ENCODE results near the gene NELL1.

NELL1 gene

DNA sequence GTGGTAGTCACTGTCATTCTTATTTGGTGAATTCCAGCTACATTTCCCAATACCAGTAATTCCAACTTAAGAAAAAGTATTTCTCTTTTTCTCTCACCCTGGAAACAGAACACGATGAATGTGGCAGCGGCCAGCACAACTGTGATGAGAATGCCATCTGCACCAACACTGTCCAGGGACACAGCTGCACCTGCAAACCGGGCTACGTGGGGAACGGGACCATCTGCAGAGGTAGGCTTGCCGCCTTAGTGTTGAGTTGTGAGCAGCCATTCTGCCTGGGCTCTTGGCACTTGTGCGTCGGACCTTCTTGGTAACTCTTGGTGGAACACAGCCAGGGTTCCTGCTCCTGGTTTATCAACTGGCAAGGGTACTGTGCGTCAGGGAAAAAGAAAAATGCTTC, 559.8 kb downstream of the NELL1 start:
- H3K4me3 ChIP-seq (replicated peaks in 1 of 2; ENCODE audit: low read depth in 2 of 2, low read length in 2 of 2), result no peak overlapping the region
- TF ChIP-seq, protein P1, sequence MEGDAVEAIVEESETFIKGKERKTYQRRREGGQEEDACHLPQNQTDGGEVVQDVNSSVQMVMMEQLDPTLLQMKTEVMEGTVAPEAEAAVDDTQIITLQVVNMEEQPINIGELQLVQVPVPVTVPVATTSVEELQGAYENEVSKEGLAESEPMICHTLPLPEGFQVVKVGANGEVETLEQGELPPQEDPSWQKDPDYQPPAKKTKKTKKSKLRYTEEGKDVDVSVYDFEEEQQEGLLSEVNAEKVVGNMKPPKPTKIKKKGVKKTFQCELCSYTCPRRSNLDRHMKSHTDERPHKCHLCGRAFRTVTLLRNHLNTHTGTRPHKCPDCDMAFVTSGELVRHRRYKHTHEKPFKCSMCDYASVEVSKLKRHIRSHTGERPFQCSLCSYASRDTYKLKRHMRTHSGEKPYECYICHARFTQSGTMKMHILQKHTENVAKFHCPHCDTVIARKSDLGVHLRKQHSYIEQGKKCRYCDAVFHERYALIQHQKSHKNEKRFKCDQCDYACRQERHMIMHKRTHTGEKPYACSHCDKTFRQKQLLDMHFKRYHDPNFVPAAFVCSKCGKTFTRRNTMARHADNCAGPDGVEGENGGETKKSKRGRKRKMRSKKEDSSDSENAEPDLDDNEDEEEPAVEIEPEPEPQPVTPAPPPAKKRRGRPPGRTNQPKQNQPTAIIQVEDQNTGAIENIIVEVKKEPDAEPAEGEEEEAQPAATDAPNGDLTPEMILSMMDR (IDR thresholded peaks at IDR 0.05; ENCODE audit: low read depth, low read length), result no peak
- no peak for DNase-seq (ENCODE audit: low read depth in 2 of 2)

GRCh38 chr11:21250196-21250595, 580.8 kb downstream of the NELL1 start:
- no peak for DNase-seq (ENCODE audit: low read depth in 2 of 2)
- TF ChIP-seq, protein P1 (IDR thresholded peaks at IDR 0.05; ENCODE audit: low read depth, low read length), result no peak

GRCh38 chr11:21254055-21254454, 584.7 kb downstream of the NELL1 start:
- TF ChIP-seq, protein P1 (IDR thresholded peaks at IDR 0.05; ENCODE audit: low read depth, low read length), result no peak

More at GRCh38 chr11:21250196-21250595, 580.8 kb downstream of the NELL1 start:
- H3K4me3 ChIP-seq (replicated peaks in 1 of 2; ENCODE audit: low read depth in 2 of 2, low read length in 2 of 2), result no peak overlapping the region

GRCh38 chr11:21254790-21255189, 585.4 kb downstream of the NELL1 start:
- no peak overlapping the region for H3K4me3 ChIP-seq (replicated peaks in 1 of 2; ENCODE audit: low read depth in 2 of 2, low read length in 2 of 2)
- TF ChIP-seq, protein P1 (IDR thresholded peaks at IDR 0.05; ENCODE audit: low read depth, low read length), result no peak

More at GRCh38 chr11:21254055-21254454, 584.7 kb downstream of the NELL1 start:
- DNase-seq (ENCODE audit: low read depth in 2 of 2), result no peak
- no peak overlapping the region for H3K4me3 ChIP-seq (replicated peaks in 1 of 2; ENCODE audit: low read depth in 2 of 2, low read length in 2 of 2)

GRCh38 chr11:21257461-21257860, 588.1 kb downstream of the NELL1 start:
- DNase-seq (ENCODE audit: low read depth in 2 of 2), result no peak
- H3K4me3 ChIP-seq (replicated peaks in 1 of 2; ENCODE audit: low read depth in 2 of 2, low read length in 2 of 2), result no peak overlapping the region
- TF ChIP-seq, protein P1 (IDR thresholded peaks at IDR 0.05; ENCODE audit: low read depth, low read length), result no peak

More at GRCh38 chr11:21254790-21255189, 585.4 kb downstream of the NELL1 start:
- DNase-seq (ENCODE audit: low read depth in 2 of 2), result no peak

DNA sequence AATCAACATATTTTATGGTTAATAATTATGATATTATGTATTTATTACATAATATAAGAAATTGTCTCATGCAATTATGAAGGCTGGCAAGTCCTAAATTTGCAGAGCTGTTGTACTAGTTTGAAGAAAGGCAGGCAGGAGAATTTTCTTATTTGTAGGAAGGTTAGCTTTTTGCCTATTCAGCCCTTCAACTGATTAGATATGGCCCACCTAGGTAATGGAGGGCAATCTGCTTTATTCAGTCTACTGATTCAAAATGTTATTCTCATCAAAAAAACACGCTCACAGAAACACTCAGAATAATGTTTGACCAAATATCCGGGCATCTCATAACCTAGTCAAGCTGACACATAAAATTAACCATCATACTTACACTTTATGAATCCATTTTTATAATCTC, 589.0 kb downstream of the NELL1 start:
- no peak for DNase-seq (ENCODE audit: low read depth in 2 of 2)
- H3K4me3 ChIP-seq (replicated peaks in 1 of 2; ENCODE audit: low read depth in 2 of 2, low read length in 2 of 2), result no peak overlapping the region
- TF ChIP-seq, protein P1 (IDR thresholded peaks at IDR 0.05; ENCODE audit: low read depth, low read length), result no peak

DNA sequence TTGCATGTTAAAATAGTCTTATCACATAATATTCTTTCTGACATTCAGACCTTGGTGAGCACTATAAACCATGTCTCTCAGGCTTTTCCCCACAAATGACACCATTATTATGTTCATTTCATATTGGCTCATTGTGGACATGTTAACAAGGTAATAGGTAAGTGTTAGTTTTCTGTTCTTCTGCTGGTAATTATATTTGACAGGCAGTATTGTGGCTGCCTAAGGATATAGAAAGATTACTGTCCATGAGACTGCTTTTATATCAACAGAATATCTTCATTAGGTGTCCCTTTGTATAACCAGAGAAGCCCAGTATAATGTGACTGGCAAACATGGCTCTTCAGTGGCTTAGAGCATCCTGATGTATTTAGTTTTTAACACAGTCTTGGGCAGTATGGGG, 590.7 kb downstream of the NELL1 start:
- TF ChIP-seq, protein P1 (IDR thresholded peaks at IDR 0.05; ENCODE audit: low read depth, low read length), result no peak
- no peak overlapping the region for H3K4me3 ChIP-seq (replicated peaks in 1 of 2; ENCODE audit: low read depth in 2 of 2, low read length in 2 of 2)
- no peak for DNase-seq (ENCODE audit: low read depth in 2 of 2)

Data from cardiac fibroblast (primary cell).